Body of pancreas (tissue), 4 donors: ENCODE results near the gene G6PD.

ENCODE experiments used
- POLR2A ChIP-seq, 3 donors: fragments of 450-650 bp; IDR thresholded peaks; one replicate each; pipeline ENCODE4 v1.6.1; 2016; ENCODE audit warnings: antibody characterized with exemption in 3 of 3, mild to moderate bottlenecking in 2 of 3
- TF ChIP-seq, protein P1 (sequence below), 7 experiments: fragments of 450-650 bp in 4 of 7; fragments of 200-600 bp in 3 of 7; sonication (generic) in 3 of 7; IDR thresholded peaks; one replicate each; pipeline ENCODE4 v1.5.1; 2016 to 2019; ENCODE audit warnings: antibody characterized with exemption in 7 of 7

DNA sequence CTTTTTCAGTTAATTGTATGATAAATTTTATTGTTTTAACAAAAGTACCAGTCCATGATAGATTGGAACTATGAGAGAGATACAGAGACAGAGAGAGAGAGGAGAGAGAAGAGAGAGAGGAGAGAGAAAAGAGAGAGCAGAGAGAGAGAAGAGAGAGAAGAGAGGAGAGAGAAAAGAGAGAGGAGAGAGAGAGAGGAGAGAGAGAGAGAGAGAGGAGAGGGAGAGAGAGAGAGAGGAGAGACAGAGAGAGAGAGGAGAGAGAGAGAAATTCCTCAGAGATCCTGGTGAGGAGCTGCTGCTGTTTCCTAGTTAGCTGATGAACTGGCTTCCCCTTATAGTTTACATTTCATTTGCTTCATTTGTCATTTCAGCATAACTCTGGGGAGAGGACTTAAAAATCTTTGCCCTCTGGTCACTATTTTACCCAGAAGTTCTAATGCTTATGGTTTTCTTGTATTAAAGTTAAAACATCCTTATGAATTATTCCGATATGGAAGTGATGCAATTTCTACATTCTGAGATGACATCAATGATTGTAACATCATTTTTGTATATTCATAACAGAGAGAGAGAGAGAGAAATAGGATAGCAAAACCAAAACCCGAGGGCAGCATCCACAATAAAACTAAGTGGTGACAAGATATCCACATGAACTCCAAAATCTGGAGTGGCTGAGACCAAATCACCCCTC lies 49.1 kb upstream of the G6PD start:
- TF ChIP-seq, protein P1, sequence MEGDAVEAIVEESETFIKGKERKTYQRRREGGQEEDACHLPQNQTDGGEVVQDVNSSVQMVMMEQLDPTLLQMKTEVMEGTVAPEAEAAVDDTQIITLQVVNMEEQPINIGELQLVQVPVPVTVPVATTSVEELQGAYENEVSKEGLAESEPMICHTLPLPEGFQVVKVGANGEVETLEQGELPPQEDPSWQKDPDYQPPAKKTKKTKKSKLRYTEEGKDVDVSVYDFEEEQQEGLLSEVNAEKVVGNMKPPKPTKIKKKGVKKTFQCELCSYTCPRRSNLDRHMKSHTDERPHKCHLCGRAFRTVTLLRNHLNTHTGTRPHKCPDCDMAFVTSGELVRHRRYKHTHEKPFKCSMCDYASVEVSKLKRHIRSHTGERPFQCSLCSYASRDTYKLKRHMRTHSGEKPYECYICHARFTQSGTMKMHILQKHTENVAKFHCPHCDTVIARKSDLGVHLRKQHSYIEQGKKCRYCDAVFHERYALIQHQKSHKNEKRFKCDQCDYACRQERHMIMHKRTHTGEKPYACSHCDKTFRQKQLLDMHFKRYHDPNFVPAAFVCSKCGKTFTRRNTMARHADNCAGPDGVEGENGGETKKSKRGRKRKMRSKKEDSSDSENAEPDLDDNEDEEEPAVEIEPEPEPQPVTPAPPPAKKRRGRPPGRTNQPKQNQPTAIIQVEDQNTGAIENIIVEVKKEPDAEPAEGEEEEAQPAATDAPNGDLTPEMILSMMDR (IDR thresholded peaks at IDR 0.05): no peak
- no peak for TF ChIP-seq POLR2A (IDR thresholded peaks at IDR 0.05)
